Mesenteric fat pad (tissue), 1 donor: ENCODE data around the gene TAPBPL. TPM values are rescaled to one million over a fixed set of nuclear protein-coding genes. Genes with fewer than 3 reads are reported as not detected.
"Not testable (repeated sequence)": the region's sequence is repeated elsewhere in the genome, so short reads cannot be mapped to it uniquely, and the experiment has no call there.

Source experiments
- DNase-seq: peaks from one replicate; pipeline ENCODE4 v3.0.0-alpha.2; 2020; ENCODE audit warnings: low spot score
- total RNA-seq: library from RNA; stranded (reverse); fragmentation: NEBNext Ultra II Directional; extraction: Animal tissue kit (Norgen Biotek cat#: 25700); gene quantifications from one replicate; pipeline ENCODE4 v1.2.1, GENCODE V29; 2021
- donor health status: DM: yes; HTN: yes; CAD: no.

TAPBPL gene
- total RNA-seq, 1 donor from 2014 or later = 13.0 TPM

- DNase-seq = no peak
Measured at GRCh38 chr12:6489449-6489848, 37.6 kb downstream of the TAPBPL start.

GRCh38 chr12:6490673-6491072 is 38.8 kb downstream of the TAPBPL start:
- not testable (repeated sequence) for DNase-seq

- DNase-seq = peak; percentile 99
Measured at GRCh38 chr12:6492838-6493496, 41.1 kb downstream of the TAPBPL start, which contains the start of gene MRPL51. MRPL51 (minus strand) TSS chr12:6493262; CDS start chr12:6493136, 126 bp downstream.

GRCh38 chr12:6493497-6494257 is 41.8 kb downstream of the TAPBPL start, which contains the start of gene NCAPD2:
NCAPD2 (plus strand) TSS chr12:6494102; CDS start chr12:6495099, 997 bp downstream.
- DNase-seq = peak; percentile 96

GRCh38 chr12:6494258-6494743 is 42.5 kb downstream of the TAPBPL start:
- DNase-seq = no peak

- no peak for DNase-seq
Measured at GRCh38 chr12:6494968-6495367, 43.1 kb downstream of the TAPBPL start.

- not testable (repeated sequence) for DNase-seq
Measured at GRCh38 chr12:6497291-6497690, 45.4 kb downstream of the TAPBPL start.

GRCh38 chr12:6500466-6500865 is 48.6 kb downstream of the TAPBPL start:
- no peak for DNase-seq

- DNase-seq = peak; percentile 49
Measured at GRCh38 chr12:6507102-6507998, 55.5 kb downstream of the TAPBPL start.

GRCh38 chr12:6508087-6508486 is 56.2 kb downstream of the TAPBPL start:
- DNase-seq = no peak

Other genes starting within 250 kb of the TAPBPL start
- gene PLEKHG6, start 141.4 kb upstream of the TAPBPL start, total RNA-seq = 52.2 TPM
- 264 TPM for gene TNFRSF1A, start 110.0 kb upstream of the TAPBPL start, total RNA-seq
- gene SCNN1A, start 76.5 kb upstream of the TAPBPL start, total RNA-seq = 3.3 TPM
- 161 TPM for gene LTBR, start 67.9 kb upstream of the TAPBPL start, total RNA-seq
- gene CD27, start 7.1 kb upstream of the TAPBPL start, total RNA-seq = not detected
- 5.8 TPM for gene VAMP1, start 18.6 kb downstream of the TAPBPL start, total RNA-seq
- 116 TPM for gene MRPL51, start 41.2 kb downstream of the TAPBPL start, total RNA-seq
- 12.8 TPM for gene NCAPD2, start 42.1 kb downstream of the TAPBPL start, total RNA-seq
- gene GAPDH, start 82.5 kb downstream of the TAPBPL start, total RNA-seq = 1,402 TPM
- 22.5 TPM for gene IFFO1, start 104.0 kb downstream of the TAPBPL start, total RNA-seq
- 56.0 TPM for gene NOP2, start 116.2 kb downstream of the TAPBPL start, total RNA-seq
- 218 TPM for gene CHD4, start 155.3 kb downstream of the TAPBPL start, total RNA-seq
- 2.5 TPM for gene LPAR5, start 183.9 kb downstream of the TAPBPL start, total RNA-seq
- gene ACRBP, start 195.4 kb downstream of the TAPBPL start, total RNA-seq = 2.5 TPM
- gene ING4, start 211.1 kb downstream of the TAPBPL start, total RNA-seq = 16.7 TPM
- gene ZNF384, start 237.3 kb downstream of the TAPBPL start, total RNA-seq = 39.3 TPM
- gene PIANP, start 248.8 kb downstream of the TAPBPL start, total RNA-seq = 0.16 TPM